GM19351 (cell line): ENCODE results near the gene SCCPDH.

Experiments used
- ATAC-seq: cut with Tn5 transposase; IDR thresholded peaks from one replicate; pipeline ENCODE4 v1.9.1; 2021; ENCODE audit warnings: mild to moderate bottlenecking, moderate library complexity; ENCODE audit not compliant: unreplicated experiment

SCCPDH gene

DNA sequence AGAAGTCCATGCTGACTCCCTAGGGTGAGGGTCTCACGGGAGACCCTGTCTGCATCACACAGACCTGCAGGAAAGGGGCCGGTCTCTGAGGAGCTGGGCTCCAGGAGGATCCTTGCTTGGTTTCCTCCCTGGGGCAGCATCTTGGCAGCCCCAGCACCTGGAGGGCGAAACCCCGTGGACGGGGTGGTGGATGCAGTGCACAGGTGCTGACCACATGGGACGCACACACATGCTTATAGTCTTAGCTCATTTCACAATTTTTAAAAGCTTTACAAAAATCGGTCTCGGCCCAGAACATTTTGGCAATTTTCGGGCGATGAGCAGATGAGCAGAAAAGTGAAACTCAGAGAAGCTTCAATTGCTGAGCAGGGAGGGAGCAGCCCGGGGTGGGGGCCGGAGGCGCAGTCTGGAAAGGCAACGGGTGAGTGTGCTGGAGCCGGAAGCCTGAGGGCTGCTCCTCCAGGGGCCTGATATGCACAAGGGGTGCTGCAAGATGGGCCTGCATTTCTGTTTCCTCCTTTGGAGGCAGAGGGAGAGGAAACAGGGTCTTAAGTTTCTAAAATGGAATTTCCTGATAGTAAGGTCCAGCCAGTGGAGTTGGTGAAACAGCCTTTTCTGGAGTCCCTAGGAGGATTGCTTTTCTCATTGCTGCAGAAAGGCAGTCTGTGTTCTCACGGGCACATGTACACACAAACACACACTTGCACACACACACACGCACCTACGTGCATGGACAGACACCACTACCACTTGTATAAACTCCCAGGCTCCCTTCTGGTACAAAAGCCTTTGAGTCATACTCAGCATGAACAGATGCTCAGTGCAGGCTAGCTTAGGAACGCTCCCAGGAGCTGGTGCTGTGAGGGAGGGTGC is 60.6 kb downstream of the SCCPDH start:
- peak; percentile 56 for ATAC-seq

DNA sequence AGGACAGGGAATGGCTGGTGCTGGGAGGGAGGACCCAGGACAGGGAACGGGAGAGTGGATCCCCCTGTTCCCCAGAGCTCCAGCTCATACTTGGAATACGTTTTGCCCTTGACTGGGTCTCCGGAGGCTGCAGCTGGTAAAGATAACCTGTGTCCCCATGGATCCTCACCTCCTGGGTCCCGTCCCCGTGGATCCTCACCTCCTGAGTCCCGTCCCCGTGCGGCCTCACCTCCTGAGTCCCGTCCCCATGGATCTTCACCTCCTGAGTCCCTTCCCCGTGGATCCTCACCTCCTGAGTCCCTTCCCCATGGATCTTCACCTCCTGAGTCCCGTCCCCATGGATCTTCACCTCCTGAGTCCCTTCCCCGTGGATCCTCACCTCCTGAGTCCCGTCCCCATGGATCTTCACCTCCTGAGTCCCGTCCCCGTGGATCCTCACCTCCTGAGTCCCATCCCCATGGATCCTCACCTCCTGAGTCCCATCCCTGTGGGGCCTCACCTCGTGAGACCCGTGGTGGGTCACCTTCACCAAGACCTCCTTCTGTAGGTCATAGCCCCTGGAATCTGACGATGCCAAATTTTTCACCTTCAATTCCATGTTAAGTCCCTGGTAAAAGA is 61.4 kb downstream of the SCCPDH start:
- no peak for ATAC-seq

DNA sequence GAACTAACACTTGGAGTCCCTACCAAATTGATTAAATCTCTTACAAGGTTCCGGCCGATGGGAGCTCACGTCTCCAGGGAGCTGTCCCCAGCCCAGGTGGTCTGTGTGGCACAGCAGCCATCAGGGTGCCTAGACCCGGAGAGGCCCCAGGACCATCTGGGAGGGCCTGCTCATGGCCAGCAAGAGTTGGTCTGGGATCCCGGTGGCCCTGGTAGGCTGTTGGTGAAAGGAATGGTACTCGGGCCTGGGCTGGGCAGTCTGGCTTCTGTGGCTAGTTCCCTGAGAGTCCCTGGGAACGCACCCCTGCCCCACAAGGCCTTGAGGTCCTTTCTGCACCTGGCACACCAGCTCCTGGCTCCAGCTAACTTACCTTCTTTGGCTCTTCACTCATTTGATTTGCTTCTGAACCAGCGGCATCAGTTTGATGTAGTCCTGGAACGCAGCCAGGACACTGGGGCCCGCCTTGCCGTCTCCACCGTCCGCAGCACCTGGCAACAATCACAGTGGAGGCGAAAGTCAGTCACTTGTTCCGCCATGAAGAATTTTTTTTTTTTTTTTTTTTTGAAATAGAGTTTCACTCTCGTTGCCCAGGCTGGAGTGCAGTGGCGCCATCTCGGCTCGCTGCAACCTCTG is 62.5 kb downstream of the SCCPDH start:
- no peak for ATAC-seq

DNA sequence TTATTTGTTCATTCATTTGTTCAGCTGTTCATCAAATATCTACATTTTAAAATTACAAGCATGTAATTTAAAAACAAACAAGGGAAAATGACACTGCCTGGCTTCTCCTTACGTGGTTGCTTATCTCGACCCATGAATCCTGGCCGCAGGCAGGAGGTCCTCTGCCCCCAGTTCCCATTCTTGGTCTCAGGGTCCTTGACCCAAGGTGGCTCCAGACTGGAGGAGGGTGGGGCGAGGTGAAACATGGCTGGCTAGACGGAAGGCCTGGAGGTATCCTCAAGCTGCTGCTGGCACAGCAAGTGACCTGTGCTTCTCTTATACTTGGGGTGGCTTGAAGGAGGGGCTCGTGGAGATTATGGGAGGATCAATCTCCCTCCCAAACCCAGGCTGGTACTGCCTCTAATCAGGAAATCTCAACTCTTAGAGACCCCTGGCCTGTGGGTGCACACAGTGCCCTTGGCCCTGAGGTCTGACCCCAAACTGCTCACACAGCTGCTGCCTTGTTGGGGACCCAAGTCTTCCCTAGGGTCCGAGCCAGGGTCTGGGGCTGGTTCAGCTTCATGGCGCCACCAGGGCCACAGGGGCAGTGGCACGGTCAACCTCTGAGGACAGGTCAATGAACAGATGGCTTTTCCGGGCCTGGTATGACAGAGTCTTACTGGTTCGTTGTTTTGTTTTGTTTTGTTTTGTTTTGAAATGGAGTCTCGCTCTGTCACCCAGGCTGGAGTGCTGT is 63.7 kb downstream of the SCCPDH start:
- no peak for ATAC-seq

DNA sequence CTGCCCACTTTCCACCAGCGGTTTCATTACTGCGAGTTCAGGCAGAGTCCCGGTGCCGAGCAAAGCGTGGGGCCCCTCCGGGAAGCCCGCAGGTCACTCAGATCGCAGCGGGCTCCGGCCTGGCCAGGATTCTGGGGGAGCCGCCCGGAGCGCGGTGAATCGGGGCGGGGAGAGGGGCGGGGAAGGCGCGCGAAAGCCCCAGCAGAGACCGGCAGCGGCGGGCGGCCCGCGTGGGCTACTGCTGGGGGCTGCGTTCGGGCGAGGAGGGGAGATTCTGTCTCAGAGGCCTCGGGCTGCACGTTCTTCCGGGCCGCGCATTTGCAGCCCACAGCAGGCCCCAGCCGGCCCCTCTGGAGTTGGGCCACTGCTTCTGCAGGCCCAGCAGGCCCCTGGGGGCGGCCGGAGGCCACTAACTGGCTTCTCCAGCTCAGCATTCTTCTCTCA is 64.7 kb downstream of the SCCPDH start:
- ATAC-seq: no peak

DNA sequence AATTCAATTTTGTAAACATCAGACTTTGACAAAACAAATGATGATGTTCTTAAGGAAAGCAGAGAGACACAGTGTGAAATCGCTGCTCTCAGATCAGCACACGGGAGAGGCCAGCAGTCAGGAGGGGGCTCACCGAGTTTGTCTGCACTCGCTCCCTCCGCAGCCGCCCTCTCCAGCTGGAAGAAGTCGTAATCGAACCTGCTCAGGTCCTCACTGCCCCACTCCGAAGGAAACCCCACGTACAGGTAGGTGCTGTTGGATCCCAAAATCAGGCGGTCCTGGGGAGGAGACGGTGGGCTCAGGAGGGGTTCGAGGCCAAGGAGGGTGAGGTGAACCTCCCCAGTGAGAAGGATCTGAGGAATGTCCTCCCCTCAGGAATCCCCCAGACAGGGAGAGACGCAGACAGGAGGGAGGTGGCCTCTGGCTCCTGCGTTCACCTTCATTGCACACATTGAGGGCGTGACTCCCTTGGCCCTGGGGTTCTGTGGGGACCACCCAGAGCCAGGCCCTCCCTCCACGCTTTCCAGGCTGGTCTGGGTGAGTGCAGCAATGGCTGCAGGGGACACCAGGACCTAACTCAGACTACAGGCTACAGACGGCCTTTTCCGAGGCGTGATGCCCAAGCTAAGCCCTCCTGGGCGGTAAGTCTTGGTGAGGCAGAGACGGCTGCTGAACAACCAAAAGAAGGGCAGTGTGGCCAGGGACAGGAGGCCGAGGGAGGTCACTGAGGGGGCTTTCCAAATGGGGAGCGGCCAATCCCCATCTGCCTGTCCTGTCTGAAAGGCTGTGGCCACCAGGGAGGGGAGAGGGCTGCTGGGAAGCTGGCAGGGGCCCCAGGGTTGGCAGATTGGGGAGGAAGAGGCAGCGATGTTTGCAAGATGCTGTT is 65.5 kb downstream of the SCCPDH start:
- ATAC-seq: no peak

DNA sequence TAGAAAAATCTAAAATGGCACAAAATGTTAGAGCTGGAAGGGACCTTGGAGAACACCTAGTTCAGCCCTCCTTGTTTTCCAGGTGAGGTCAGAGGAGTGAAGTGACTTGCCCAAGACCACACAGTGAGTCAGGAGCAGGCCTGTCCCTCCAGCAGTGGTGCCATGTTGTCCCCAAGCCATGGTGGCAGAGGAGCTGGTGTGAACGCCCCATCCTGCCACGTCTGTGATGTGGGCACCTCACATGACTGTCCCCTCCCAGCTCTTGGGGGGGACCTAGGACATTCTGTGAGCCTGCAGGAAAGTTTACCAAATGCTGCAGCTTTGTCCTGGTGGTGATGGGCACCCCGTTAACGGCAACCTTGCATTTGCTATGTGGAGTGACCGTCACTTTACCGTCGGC is 66.2 kb downstream of the SCCPDH start:
- no peak for ATAC-seq

DNA sequence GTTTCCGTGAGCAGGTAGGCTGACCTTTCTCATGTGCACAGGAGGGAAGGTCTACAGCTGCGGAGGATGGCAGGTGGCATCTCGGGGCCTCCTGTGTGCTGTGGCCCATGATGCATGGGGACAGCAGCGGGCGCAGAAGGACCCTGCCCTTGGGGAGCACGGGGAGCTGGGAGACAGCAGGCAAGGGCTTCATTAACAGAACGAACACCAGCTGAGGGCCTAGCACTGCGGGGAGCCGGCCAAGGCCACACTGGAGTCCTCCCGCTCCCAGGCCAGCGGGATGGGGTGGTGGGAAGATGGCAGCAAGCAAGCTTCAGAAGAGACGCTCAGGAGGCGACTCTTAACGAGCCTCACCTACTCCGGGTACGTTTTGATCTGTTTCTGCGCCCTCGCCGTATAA is 66.6 kb downstream of the SCCPDH start:
- no peak for ATAC-seq

DNA sequence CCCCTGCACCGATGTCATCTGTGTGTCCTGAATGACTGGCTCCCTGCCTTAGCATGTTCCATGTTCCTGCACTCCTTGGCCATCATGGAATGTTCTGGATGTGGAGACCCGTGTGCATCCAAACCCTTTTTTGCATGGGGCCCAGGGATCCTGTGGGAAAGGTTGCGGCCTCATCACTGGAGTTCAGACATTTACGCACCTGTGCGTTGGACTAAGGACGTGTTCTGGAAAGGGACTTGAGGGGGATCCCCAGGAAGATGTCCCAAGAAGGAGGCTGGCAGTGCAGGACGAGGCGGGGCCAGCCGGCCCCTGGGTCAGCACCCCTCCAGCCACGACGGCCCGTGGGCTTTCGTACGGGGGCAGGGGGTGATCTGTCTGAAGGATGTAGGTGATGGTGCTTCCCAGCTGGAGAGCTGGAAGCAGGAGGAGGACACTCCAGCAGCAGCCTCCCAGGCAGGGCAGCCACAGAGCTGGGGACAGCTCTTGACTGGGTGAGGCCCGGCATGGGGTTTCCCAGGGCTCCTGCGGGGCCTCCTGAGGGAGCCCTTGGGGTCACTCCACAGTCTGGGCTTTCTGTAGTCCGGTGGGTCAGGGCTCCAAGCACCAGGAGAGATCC is 67.2 kb downstream of the SCCPDH start:
- ATAC-seq: no peak

DNA sequence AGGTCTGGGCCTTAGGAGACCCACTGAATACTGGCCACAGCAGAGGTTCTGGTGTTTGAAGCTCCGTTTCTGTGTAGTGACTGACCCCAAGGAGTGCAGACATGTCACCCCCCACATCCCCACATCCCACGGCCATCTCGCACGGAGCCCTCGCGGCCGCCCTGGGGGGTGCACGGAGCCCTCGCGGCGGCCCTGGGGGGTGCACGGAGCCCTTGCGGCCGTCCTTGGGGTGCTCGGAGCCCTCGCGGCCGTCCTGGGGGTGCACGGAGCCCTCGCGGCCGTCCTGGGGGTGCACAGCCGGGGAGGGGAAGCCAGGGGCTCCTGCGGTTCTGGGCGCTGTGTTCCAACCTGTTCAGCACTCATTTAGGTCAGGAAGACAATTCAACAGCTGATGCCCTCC is 68.4 kb downstream of the SCCPDH start:
- no peak for ATAC-seq

DNA sequence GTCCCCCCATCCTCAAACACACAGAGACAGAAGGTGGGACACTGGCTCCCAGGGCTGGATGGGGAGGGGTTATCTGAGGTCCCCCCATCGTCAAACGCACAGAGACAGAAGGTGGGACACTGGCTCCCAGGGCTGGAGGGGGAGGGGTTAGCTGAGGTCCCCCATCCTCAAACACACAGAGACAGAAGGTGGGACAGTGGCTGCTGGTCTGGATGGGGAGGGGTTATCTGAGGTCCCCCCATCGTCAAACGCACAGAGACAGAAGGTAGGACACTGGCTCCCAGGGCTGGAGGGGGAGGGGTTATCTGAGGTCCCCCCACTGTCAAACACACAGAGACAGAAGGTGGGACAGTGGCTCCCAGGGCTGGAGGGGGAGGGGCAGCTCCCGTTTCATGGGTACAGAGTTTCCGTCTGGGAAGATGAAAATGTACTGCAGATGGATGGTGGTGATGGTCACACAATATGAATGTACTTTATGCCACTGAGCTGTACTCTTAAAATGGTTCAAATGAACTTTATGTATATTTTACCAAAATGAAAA is 69.2 kb downstream of the SCCPDH start:
- ATAC-seq: no peak

DNA sequence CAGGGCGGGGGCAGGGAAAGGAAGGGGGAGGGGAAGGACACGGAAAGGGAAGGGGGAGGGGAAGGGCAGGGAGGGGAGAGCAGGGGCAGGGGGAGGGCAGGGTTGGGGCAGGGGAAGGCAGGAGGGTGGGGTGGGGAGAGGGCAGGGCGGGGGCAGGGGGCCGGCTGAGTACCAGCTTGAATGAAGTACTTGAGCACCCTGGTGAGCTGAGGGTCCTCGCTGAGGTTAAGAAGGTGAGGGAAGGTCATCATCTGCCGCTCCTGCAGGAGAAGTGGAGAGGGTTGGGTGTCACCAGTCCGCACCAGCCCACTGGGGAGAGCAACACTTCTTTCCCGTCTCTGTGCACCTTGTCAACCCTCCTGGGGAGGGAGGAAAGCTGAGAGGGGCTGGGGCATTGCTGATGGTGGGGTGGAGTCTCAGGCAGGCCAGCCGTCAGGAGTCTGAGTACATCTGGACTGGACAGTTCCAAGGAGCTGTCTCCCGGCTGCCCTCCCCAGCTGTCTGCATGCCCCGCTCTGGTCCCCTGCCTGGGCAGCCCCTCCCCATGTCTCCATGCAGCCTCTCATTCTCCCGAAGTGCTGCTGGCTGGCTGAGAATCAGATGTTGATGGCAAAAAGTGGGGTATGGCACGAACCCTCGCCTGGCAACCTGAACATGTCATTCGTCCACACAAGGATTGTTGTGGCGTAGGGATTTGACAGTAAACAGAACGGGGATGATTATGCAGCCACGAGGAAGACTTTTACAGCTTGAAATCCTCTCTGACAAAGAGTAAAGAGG is 70.0 kb downstream of the SCCPDH start:
- no peak for ATAC-seq

DNA sequence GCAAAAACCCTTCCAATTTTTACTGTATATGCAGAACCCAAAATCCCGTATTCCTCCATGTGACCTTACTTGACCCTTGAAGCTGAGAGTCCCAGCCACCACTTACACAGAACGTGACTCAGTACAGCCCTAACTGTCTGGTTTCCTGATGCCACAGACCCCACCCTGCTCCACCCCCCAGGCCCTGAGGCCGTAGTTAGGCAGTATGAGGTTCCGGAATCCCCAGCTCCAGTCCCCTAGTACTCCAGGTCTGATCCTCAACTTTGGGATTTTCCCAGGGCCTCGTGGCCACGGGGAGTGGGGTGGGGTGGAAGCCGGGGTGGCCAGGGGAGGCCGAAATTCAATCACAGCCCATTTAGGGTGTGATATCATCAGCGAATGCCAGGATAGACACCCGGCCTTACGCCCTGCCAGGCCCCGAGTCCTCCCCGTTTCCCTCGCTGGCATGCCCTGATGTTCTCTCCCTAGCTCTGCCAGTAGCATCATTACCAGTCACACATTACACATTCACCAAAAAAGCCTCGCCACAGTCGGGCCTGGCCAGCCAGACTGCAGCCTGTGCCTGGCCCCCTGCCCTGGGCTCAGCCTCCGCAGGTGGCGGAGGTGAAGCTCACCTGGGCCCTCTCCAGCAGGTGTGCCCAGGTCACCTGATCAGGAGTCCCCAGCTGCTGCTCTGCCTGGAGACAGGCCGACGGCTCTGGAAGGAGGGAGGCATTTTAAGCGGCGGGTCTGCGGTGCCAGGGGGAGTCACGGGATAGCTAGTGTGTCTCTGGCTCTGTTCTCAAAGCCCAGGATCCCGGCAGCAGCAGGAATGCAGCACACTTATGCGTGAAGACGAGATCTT is 70.8 kb downstream of the SCCPDH start:
- no peak for ATAC-seq

DNA sequence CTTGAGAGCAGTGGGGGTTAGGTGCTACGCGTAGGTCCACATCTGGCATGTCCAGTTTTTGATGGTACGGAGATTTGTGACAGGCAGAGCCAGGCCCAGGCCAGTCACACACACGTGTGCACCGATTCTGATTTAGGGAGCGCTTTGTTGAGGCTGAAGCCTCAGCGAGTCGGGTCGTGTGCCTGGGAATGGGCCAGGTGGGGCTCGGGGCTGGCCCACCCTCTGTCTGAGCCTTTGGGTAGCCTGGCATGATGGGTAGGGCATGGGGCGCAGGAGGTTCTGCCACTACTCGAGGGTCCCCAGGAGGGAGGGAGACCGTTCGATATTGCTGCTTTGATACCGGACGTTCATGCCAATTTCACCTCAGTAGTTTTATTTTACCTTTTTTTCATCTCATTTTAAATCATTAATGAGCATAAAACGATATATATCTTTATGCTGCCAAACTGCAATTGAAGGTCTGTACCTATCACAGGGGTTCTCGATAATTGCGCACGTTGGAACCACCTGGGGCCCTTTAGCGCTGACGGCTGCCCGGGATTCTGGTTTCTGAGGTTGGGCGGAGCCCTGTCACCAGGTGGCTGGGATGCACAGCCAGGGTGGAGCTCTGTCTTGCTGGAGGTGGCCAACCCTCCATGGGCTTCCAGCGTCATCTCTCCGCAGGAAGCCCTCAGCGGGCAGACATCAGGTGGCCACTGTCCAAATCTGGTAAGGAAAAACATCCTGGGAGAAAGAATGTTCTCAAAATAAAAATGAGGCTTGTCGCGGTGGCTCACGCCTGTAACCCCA is 71.9 kb downstream of the SCCPDH start:
- no peak for ATAC-seq

DNA sequence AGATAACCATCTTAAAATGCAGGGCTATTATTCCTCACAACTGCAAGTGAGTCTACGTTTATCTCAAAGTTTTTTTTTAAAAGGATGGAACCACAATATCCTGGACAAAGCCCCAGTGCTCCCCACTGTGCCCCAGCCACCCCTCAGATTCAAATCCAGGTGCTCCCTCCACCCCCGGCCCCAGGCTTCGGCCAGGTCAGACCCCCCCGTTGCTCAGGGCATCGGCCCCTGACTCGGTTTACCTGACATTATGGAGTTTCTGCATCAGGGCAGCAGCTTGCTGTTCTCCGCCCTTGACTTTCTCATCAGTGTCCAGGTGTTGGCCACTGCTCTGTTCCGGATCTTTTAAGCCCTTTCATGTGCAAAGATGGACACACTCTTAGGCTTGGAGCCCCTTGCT is 72.9 kb downstream of the SCCPDH start:
- ATAC-seq: no peak

DNA sequence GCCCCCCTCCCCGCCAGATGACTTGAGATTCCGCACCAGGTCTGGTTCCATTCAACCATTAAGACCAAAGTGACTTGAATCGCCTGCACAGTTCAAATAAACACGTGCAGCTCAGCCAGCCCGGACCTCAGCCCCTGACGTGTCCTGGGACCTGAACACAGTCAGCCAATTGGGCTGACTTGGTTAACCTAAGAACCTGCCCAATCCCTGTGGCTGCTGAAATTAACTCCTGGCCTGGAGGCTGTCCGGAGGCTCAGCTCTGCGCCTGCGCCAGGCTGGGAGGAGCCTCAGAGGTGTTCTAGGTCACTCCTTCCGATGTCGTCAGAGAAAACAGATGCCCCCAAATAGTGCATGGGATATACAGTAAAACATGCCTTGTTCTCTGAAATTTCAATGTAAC is 73.4 kb downstream of the SCCPDH start:
- no peak for ATAC-seq

DNA sequence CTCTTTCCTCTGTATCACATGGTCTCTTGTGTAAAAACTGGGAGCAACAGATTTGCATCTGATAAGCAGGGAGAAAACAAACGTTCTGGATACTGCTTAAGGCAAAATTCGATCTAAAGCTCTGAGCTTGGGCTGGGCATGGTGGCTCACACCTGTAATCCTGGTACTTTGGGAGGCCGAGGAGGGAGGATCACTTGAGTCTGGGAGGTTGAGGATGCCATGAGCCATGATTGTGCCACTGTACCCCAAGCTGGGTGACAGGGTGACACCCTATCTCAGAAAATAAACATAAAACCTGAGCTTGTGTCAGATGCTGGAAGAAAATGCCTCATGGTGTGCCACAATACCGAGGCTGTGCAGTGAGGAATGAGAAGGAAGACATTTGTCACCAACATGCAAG is 73.9 kb downstream of the SCCPDH start:
- ATAC-seq: no peak
